Measurements from ENCODE around the gene DCST1.

DNA sequence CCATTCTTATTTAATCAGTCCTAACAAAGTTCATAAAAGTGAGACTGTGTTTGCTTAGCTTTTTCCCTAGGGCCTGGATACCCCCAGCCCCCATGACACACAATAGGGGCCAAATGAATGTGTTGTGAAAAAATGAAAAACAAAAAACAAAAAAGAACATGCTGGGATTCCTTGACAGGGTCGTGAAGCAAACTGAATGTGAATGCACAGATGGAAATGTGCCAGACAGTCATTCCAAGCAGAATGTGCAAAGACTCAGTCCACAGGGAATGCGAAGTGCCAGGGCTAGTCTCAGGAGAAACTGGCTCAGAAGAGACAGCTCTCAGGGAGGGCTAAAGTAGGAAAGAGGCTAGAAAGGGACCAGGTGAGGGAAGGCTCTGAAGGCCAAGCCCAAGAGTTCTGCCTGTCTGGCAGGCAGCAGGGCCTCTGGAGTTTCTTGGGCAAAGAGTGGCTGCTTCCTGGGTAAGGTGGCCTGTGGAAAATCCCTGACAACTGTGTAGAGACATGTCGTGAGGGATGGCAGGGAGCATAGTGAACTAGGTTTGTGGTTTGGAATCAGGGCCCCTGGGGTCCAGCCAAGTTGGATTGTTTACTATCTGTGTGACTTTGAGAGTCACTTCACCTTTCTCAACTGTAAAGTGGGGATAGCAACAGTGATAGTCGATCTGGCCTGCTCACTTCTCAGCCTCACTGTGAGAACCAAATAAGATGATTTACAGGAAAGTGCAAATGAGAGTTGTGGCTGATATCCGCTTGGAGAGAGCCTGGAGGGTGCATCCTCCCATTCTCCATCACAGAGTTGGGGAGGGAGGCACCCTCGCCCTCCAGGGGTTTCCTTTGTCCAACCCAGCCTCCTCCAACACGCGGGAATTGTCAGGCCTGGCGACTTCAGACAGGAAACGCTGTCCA is 16.3 kb downstream of the DCST1 start:
- TF ChIP-seq, protein P1, sequence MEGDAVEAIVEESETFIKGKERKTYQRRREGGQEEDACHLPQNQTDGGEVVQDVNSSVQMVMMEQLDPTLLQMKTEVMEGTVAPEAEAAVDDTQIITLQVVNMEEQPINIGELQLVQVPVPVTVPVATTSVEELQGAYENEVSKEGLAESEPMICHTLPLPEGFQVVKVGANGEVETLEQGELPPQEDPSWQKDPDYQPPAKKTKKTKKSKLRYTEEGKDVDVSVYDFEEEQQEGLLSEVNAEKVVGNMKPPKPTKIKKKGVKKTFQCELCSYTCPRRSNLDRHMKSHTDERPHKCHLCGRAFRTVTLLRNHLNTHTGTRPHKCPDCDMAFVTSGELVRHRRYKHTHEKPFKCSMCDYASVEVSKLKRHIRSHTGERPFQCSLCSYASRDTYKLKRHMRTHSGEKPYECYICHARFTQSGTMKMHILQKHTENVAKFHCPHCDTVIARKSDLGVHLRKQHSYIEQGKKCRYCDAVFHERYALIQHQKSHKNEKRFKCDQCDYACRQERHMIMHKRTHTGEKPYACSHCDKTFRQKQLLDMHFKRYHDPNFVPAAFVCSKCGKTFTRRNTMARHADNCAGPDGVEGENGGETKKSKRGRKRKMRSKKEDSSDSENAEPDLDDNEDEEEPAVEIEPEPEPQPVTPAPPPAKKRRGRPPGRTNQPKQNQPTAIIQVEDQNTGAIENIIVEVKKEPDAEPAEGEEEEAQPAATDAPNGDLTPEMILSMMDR (IDR thresholded peaks at IDR 0.05), result no peak
- TF ChIP-seq ZFX (IDR thresholded peaks at IDR 0.05; ENCODE audit: borderline replicate concordance), result no peak
